ENCODE data around the gene PLPP1. TPM values are rescaled to one million over a fixed set of nuclear protein-coding genes. Genes with fewer than 3 reads are reported as not detected.

The PLPP1 gene
- total and polyA plus RNA-seq, 2 of the 8 experiments (the other 6 are each of a cell fraction or from before 2014, with no cell fraction given) = 43.7 to 91.3 TPM

GRCh38 chr5:55572600-55572999, 37.8 kb upstream of the PLPP1 start (continued):
- TF ChIP-seq USF2 (IDR thresholded peaks at IDR 0.05; ENCODE audit: low read length) (no peak), POU5F1 (IDR thresholded peaks at IDR 0.05; ENCODE audit: low read depth, low read length) (no peak)

Data from H1 (cell line).